WTC11 (cell line): ENCODE data around the gene CTSO. TPM values are rescaled to one million over a fixed set of nuclear protein-coding genes. Genes with fewer than 3 reads are reported as not detected.
A peak's percentile ranks its signal among the peaks of the same experiment; 100 is the strongest.
"Not testable (repeated sequence)": the region's sequence is repeated elsewhere in the genome, so short reads cannot be mapped to it uniquely, and the experiment has no call there.

Source experiments
- ATAC-seq: fragments of 200-7000 bp; cut with Tn5 transposase; 2 replicates; pipeline ENCODE4 v1.10.0; 2021; ENCODE audit warnings: mild to moderate bottlenecking, moderate library complexity
- CTCF ChIA-PET: fragments of 300-600 bp; sonication (Branson Sonifier 250); formaldehyde crosslinking; loops from one replicate; lab custom pipeline; 2021; ENCODE audit warnings: antibody characterized with exemption; lab: Charles Lee
- POLR2A ChIA-PET: fragments of 350-600 bp; sonication (Branson Sonifier 250); formaldehyde crosslinking; loops from one replicate; lab custom pipeline; 2021; ENCODE audit warnings: antibody characterized with exemption; lab: Charles Lee
- DNase-seq: peaks from one replicate; pipeline ENCODE4 v3.0.0; 2021; ENCODE audit warnings: low spot score
- H3K27ac Mint-ChIP-seq: 2 replicates; pipeline ENCODE4 v1.8.0; 2021; ENCODE audit warnings: mixed read lengths
- H3K27me3 Mint-ChIP-seq: 2 replicates; pipeline ENCODE4 v1.8.0; 2021; ENCODE audit warnings: low read depth, mild to moderate bottlenecking, moderate library complexity, mixed read lengths
- H3K36me3 Mint-ChIP-seq: 2 replicates; pipeline ENCODE4 v1.8.0; 2021; ENCODE audit warnings: mixed read lengths
- H3K4me1 Mint-ChIP-seq: 2 replicates; pipeline ENCODE4 v1.8.0; 2022; ENCODE audit warnings: mixed read lengths
- H3K4me3 Mint-ChIP-seq: 2 replicates; pipeline ENCODE4 v1.8.0; 2021; ENCODE audit warnings: mild to moderate bottlenecking, moderate library complexity, mixed read lengths
- H3K9me3 Mint-ChIP-seq: 2 replicates; pipeline ENCODE4 v1.8.0; 2021; ENCODE audit warnings: mixed read lengths
- AR ChIP-seq: fragments of 250-450 bp; sonication (Bioruptor Pico); IDR thresholded peaks from 2 replicates; pipeline ENCODE4 v1.9.0; 2021; ENCODE audit warnings: mild to moderate bottlenecking
- GRHL2 ChIP-seq: fragments of 250-450 bp; sonication (Bioruptor Pico); IDR thresholded peaks from 2 replicates; pipeline ENCODE4 v1.8.0; 2022; ENCODE audit warnings: mild to moderate bottlenecking, moderate library complexity; ENCODE audit not compliant: insufficient replicate concordance, severe bottlenecking
- GTF2I ChIP-seq: fragments of 250-450 bp; sonication (Bioruptor Pico); conservative IDR thresholded peaks from 2 replicates; pipeline ENCODE4 v1.4.0; 2021; ENCODE audit warnings: mild to moderate bottlenecking
- IRF1 ChIP-seq: sonication (generic); formaldehyde crosslinking; IDR thresholded peaks from 2 replicates; pipeline ENCODE4 v1.8.0; 2023; ENCODE audit warnings: missing genetic modification reagents
- JAZF1 ChIP-seq: fragments of 250-450 bp; sonication (Bioruptor Pico); IDR thresholded peaks from 2 replicates; pipeline ENCODE4 v1.9.0; 2021; ENCODE audit warnings: moderate library complexity, mild to moderate bottlenecking, inconsistent platforms
- JUN ChIP-seq: sonication (generic); formaldehyde crosslinking; IDR thresholded peaks from 2 replicates; pipeline ENCODE4 v1.8.0; 2023; ENCODE audit warnings: mild to moderate bottlenecking, missing genetic modification reagents
- NFYB ChIP-seq: sonication (generic); formaldehyde crosslinking; conservative IDR thresholded peaks from 2 replicates; pipeline ENCODE4 v1.8.0; 2022; ENCODE audit warnings: low read depth, missing genetic modification reagents
- NR3C1 ChIP-seq: sonication (generic); formaldehyde crosslinking; conservative IDR thresholded peaks from 2 replicates; pipeline ENCODE4 v1.8.1; 2023; ENCODE audit warnings: low read depth, mild to moderate bottlenecking, missing genetic modification reagents
- RORB ChIP-seq: fragments of 250-450 bp; sonication (Bioruptor Pico); IDR thresholded peaks from 2 replicates; pipeline ENCODE4 v1.9.0; 2021; ENCODE audit warnings: mild to moderate bottlenecking
- ZMAT4 ChIP-seq: fragments of 250-450 bp; sonication (Bioruptor Pico); IDR thresholded peaks from 2 replicates; pipeline ENCODE4 v1.9.0; 2021; ENCODE audit warnings: mild to moderate bottlenecking
- ZNF263 ChIP-seq: sonication (generic); formaldehyde crosslinking; IDR thresholded peaks from 2 replicates; pipeline ENCODE4 v1.8.1; 2022; ENCODE audit warnings: low read depth, mild to moderate bottlenecking, moderate library complexity, missing genetic modification reagents
- ZNF281 ChIP-seq: sonication (generic); formaldehyde crosslinking; IDR thresholded peaks from 2 replicates; pipeline ENCODE4 v1.8.0; 2023; ENCODE audit warnings: mild to moderate bottlenecking, missing genetic modification reagents
- ZNF317 ChIP-seq: sonication (generic); formaldehyde crosslinking; IDR thresholded peaks from 2 replicates; pipeline ENCODE4 v1.8.1; 2023; ENCODE audit warnings: low read depth, mild to moderate bottlenecking, moderate library complexity, missing genetic modification reagents, borderline replicate concordance
- ZNF512 ChIP-seq: sonication (generic); formaldehyde crosslinking; IDR thresholded peaks from 2 replicates; pipeline ENCODE4 v1.8.1; 2022; ENCODE audit warnings: missing genetic modification reagents, borderline replicate concordance
- ZNF671 ChIP-seq: fragments of 250-450 bp; sonication (Bioruptor Pico); IDR thresholded peaks from 2 replicates; pipeline ENCODE4 v1.8.0; 2021; ENCODE audit warnings: mild to moderate bottlenecking
- total RNA-seq: library from RNA; stranded (reverse); gene quantifications from 3 replicates; pipeline ENCODE4 v1.2.3, GENCODE V29; 2021

Gene CTSO
- total RNA-seq, 1 experiment from 2014 or later, result 1.2 TPM

GRCh38 chr4:155900381-155900780, 53.3 kb downstream of the CTSO start:
- Mint-ChIP-seq H3K4me3 (no peak overlapping the region), H3K36me3 (peaks cover 23% of the 10 kb centered on the region), H3K27ac (peak overlapping the region; percentile 68), H3K27me3 (no peaks in the 10 kb centered on the region), H3K9me3 (peaks cover 16% of the 10 kb centered on the region), H3K4me1 (peaks cover 45% of the 10 kb centered on the region)
- TF ChIP-seq ZMAT4 (CRISPR knock-in tag) (no peak), NFYB (CRISPR knock-in tag) (no peak), GRHL2 (no peak), AR (CRISPR knock-in tag) (no peak), ZNF263 (CRISPR knock-in tag) (no peak), IRF1 (CRISPR knock-in tag) (no peak), ZNF281 (no peak), NR3C1 (CRISPR knock-in tag) (no peak), JAZF1 (no peak), GTF2I (no peak), RORB (CRISPR knock-in tag) (no peak)
- POLR2A ChIA-PET, result no interaction called here
- DNase-seq, result no peak
- CTCF ChIA-PET, result interaction anchor here (1.4 kb wide), 1 partner anchor 53 kb away, joined by 6 read pairs; the partner anchor contains the start of gene CTSO
- ATAC-seq, result peak; percentile 73

- H3K4me1 Mint-ChIP-seq, result peaks cover 41% of the 10 kb centered on the region
- DNase-seq, result no peak
- TF ChIP-seq IRF1 (CRISPR knock-in tag) (no peak), ZNF671 (CRISPR knock-in tag) (no peak), ZNF512 (CRISPR knock-in tag) (no peak), JUN (CRISPR knock-in tag) (no peak), ZNF317 (CRISPR knock-in tag) (no peak)
- 0 out of 2 replicates have a peak overlapping the region, but pooled peaks have one; percentile 63 for H3K27ac Mint-ChIP-seq
- H3K4me3 Mint-ChIP-seq, result no peak overlapping the region
- ATAC-seq, result no peak
- no peaks in the 10 kb centered on the region for H3K27me3 Mint-ChIP-seq
- ChIA-PET CTCF (interaction anchor here (1.4 kb wide), 1 partner anchor 53 kb away, joined by 6 read pairs; the partner anchor contains the start of gene CTSO), POLR2A (no interaction called here)
- peaks cover 25% of the 10 kb centered on the region for H3K36me3 Mint-ChIP-seq
- H3K9me3 Mint-ChIP-seq, result peaks cover 19% of the 10 kb centered on the region
Measured at GRCh38 chr4:155899891-155900290, 53.8 kb downstream of the CTSO start.

GRCh38 chr4:155898371-155898770, 55.3 kb downstream of the CTSO start:
- H3K27me3 Mint-ChIP-seq, ATAC-seq, POLR2A ChIA-PET, H3K27ac Mint-ChIP-seq, CTCF ChIA-PET, DNase-seq, H3K4me3 Mint-ChIP-seq: not testable (repeated sequence)
- peaks cover 26% of the 10 kb centered on the region for H3K4me1 Mint-ChIP-seq
- peaks cover 29% of the 10 kb centered on the region for H3K36me3 Mint-ChIP-seq
- H3K9me3 Mint-ChIP-seq, result peaks cover 28% of the 10 kb centered on the region
